GM23338 (cell line): Measurements from ENCODE around the gene USF2. TPM values are rescaled to one million over a fixed set of nuclear protein-coding genes. Genes with fewer than 3 reads are reported as not detected.

Source experiments
- ATAC-seq: fragments of 200-7000 bp; cut with Tn5 transposase; 3 replicates; pipeline ENCODE4 v1.9.1; 2020
- DNase-seq: peaks from one replicate; pipeline ENCODE4 v3.0.0-alpha.2; 2015; ENCODE audit warnings: low spot score
- H2AFZ ChIP-seq: fragments of 200-600 bp; sonication (generic); 2 replicates; pipeline ENCODE4 v1.8.0; 2016; ENCODE audit warnings: antibody characterized with exemption, mild to moderate bottlenecking, moderate library complexity
- H3F3A ChIP-seq: fragments of 200-600 bp; sonication (generic); replicated peaks from 2 replicates; pipeline ENCODE4 v1.8.0; 2017; ENCODE audit warnings: antibody characterized with exemption, mixed run types, low read depth
- H3K27ac ChIP-seq: fragments of 200-600 bp; sonication (generic); 2 replicates; pipeline ENCODE4 v1.6.1; 2016; ENCODE audit warnings: low read depth
- H3K27me3 ChIP-seq: fragments of 200-600 bp; sonication (generic); 2 replicates; pipeline ENCODE4 v1.8.0; 2016; ENCODE audit warnings: mild to moderate bottlenecking, mixed run types, moderate library complexity; ENCODE audit not compliant: insufficient read depth
- H3K36me3 ChIP-seq: fragments of 200-600 bp; sonication (generic); 2 replicates; pipeline ENCODE4 v1.8.0; 2016; ENCODE audit warnings: mild to moderate bottlenecking; ENCODE audit not compliant: insufficient read depth
- H3K4me1 ChIP-seq: fragments of 200-600 bp; sonication (generic); 2 replicates; pipeline ENCODE4 v1.8.0; 2016; ENCODE audit warnings: mild to moderate bottlenecking, moderate library complexity; ENCODE audit not compliant: insufficient read depth
- H3K4me2 ChIP-seq: fragments of 200-600 bp; sonication (generic); 2 replicates; pipeline ENCODE4 v1.7.1; 2017; ENCODE audit warnings: mixed run types
- H3K4me3 ChIP-seq: fragments of 200-600 bp; sonication (generic); 2 replicates; pipeline ENCODE4 v1.6.1; 2016; ENCODE audit warnings: mixed run types
- H3K79me2 ChIP-seq: fragments of 200-600 bp; sonication (generic); replicated peaks from 2 replicates; pipeline ENCODE4 v1.8.0; 2017; ENCODE audit warnings: mild to moderate bottlenecking; ENCODE audit not compliant: insufficient read depth
- H3K9me2 ChIP-seq: fragments of 200-600 bp; sonication (generic); 2 replicates; pipeline ENCODE4 v1.8.0; 2017; ENCODE audit not compliant: insufficient read depth
- H4K20me1 ChIP-seq: fragments of 200-600 bp; sonication (generic); replicated peaks from 2 replicates; pipeline ENCODE4 v1.8.0; 2017; ENCODE audit warnings: mild to moderate bottlenecking; ENCODE audit not compliant: insufficient read depth
- H3K27ac Mint-ChIP-seq: 2 replicates; pipeline ENCODE4 v1.8.0; 2020; ENCODE audit warnings: inconsistent platforms, mild to moderate bottlenecking, moderate library complexity, mixed read lengths
- H3K27me3 Mint-ChIP-seq: 3 replicates; pipeline ENCODE4 v1.8.0; 2022; ENCODE audit warnings: low read depth, mild to moderate bottlenecking, moderate library complexity, mixed read lengths, inconsistent platforms; ENCODE audit not compliant: insufficient read depth, poor library complexity
- H3K36me3 Mint-ChIP-seq: 3 replicates; pipeline ENCODE4 v1.8.0; 2021; ENCODE audit warnings: low read depth, mild to moderate bottlenecking, inconsistent platforms, moderate library complexity, mixed read lengths
- H3K4me1 Mint-ChIP-seq: 3 replicates; pipeline ENCODE4 v1.8.0; 2020; ENCODE audit warnings: mild to moderate bottlenecking, inconsistent platforms, mixed read lengths
- H3K4me3 Mint-ChIP-seq: 3 replicates; pipeline ENCODE4 v1.8.0; 2021; ENCODE audit warnings: moderate library complexity, mild to moderate bottlenecking, inconsistent platforms, mixed read lengths
- H3K9me3 Mint-ChIP-seq: 3 replicates; pipeline ENCODE4 v1.8.0; 2020; ENCODE audit warnings: moderate library complexity, mild to moderate bottlenecking, inconsistent platforms, mixed read lengths
- CREB1 ChIP-seq: fragments of 250-450 bp; sonication (Bioruptor Pico); IDR thresholded peaks from 2 replicates; pipeline ENCODE4 v1.5.0; 2020; ENCODE audit warnings: low read depth, mild to moderate bottlenecking, moderate library complexity
- ETS1 ChIP-seq: IDR thresholded peaks from 2 replicates; pipeline ENCODE4 v1.6.1; 2016; ENCODE audit warnings: antibody characterized with exemption
- EZH2 ChIP-seq: fragments of 200-600 bp; sonication (generic); IDR thresholded peaks from one replicate; pipeline ENCODE4 v1.8.0; 2017; ENCODE audit warnings: antibody characterized with exemption, mild to moderate bottlenecking, low read depth; ENCODE audit not compliant: unreplicated experiment
- EZH2phosphoT487 ChIP-seq: fragments of 200-600 bp; sonication (generic); IDR thresholded peaks from one replicate; pipeline ENCODE4 v1.8.1; 2018; ENCODE audit warnings: antibody characterized with exemption; ENCODE audit not compliant: unreplicated experiment
- JUNB ChIP-seq: IDR thresholded peaks from one replicate; pipeline ENCODE4 v1.6.1; 2016; ENCODE audit warnings: antibody characterized with exemption; ENCODE audit not compliant: unreplicated experiment
- NANOG ChIP-seq: IDR thresholded peaks from 2 replicates; pipeline ENCODE4 v1.6.1; 2016; ENCODE audit warnings: antibody characterized with exemption, borderline replicate concordance
- POLR2AphosphoS5 ChIP-seq: IDR thresholded peaks from 2 replicates; pipeline ENCODE4 v1.6.1; 2016; ENCODE audit warnings: antibody characterized with exemption, low read depth
- STAT1 ChIP-seq: IDR thresholded peaks from one replicate; pipeline ENCODE4 v1.6.1; 2016; ENCODE audit warnings: antibody characterized with exemption; ENCODE audit not compliant: unreplicated experiment
- ZNF114 ChIP-seq: fragments of 250-450 bp; sonication (Bioruptor Pico); IDR thresholded peaks from 2 replicates; pipeline ENCODE4 v1.5.0; 2020; ENCODE audit warnings: mild to moderate bottlenecking, moderate library complexity
- ZNF331 ChIP-seq: fragments of 250-450 bp; sonication (Bioruptor Pico); IDR thresholded peaks from 2 replicates; pipeline ENCODE4 v1.5.0; 2020; ENCODE audit warnings: low read depth, mild to moderate bottlenecking, moderate library complexity
- polyA plus RNA-seq: library from polyadenylated mRNA; unstranded; fragments of >200 nt; fragmentation: Nextera tagmentation; extraction: Ambion mirVana; gene quantifications from 2 replicates; pipeline ENCODE4 v1.2.1, GENCODE V29; 2016
- total RNA-seq: library from RNA; depleted of rRNA; stranded (reverse); fragments of >200 nt; shearing (Covaris generic); gene quantifications from 2 replicates; pipeline ENCODE4 v1.2.3, GENCODE V29; 2014
- TF ChIP-seq, protein P1 (sequence below): IDR thresholded peaks from one replicate; pipeline ENCODE4 v1.6.1; 2018; ENCODE audit warnings: antibody characterized with exemption; ENCODE audit not compliant: unreplicated experiment
- TF ChIP-seq, protein P2 (sequence below): fragments of 250-450 bp; sonication (Bioruptor Pico); IDR thresholded peaks from 2 replicates; pipeline ENCODE4 v1.5.0; 2020; ENCODE audit warnings: mild to moderate bottlenecking, moderate library complexity
- TF ChIP-seq, protein P3 (sequence below), 2 experiments: fragments of 200-600 bp in 1 of 2; sonication (generic) in 1 of 2; conservative IDR thresholded peaks; 2 replicates each; pipeline versions ENCODE4 v1.5.1 to v1.6.1; 2016 to 2017; ENCODE audit warnings: antibody characterized with exemption in 2 of 2, low read depth in 2 of 2, mild to moderate bottlenecking in 2 of 2, moderate library complexity in 1 of 2

The USF2 gene
- total and polyA plus RNA-seq, 2 experiments from 2014 or later = 28.9 to 60.5 TPM

- Histone ChIP-seq H3K4me3 (no peak overlapping the region), H3K27me3 (no peaks in the 10 kb centered on the region), H3K4me2 (no peak overlapping the region), H3K9me2 (no peaks in the 10 kb centered on the region), H3K27ac (no peak overlapping the region), H3F3A (no peaks in the 10 kb centered on the region), H4K20me1 (no peaks in the 10 kb centered on the region), H3K36me3 (no peaks in the 10 kb centered on the region), H2AFZ (no peak overlapping the region), H3K4me1 (no peaks in the 10 kb centered on the region), H3K79me2 (no peaks in the 10 kb centered on the region)
- ATAC-seq (no peak), DNase-seq (no peak)
- Mint-ChIP-seq H3K36me3 (no peaks in the 10 kb centered on the region; the same call in 2 of the 3 replicates), H3K4me3 (no peak overlapping the region), H3K27me3 (peaks cover under 1% of the 10 kb centered on the region), H3K27ac (no peak overlapping the region), H3K4me1 (peaks cover 3% of the 10 kb centered on the region; the same call in 2 of the 3 replicates), H3K9me3 (peaks cover 8% of the 10 kb centered on the region; the same call in 2 of the 3 replicates)
- TF ChIP-seq ZNF331 (CRISPR knock-in tag) = no peak
- TF ChIP-seq EZH2phosphoT487 = no peak
- TF ChIP-seq ETS1 = no peak
- no peak for TF ChIP-seq STAT1
- no peak for TF ChIP-seq EZH2
- no peak for TF ChIP-seq JUNB
- TF ChIP-seq NANOG = no peak
- no peak for TF ChIP-seq CREB1 (CRISPR knock-in tag)
- no peak for TF ChIP-seq POLR2AphosphoS5
- TF ChIP-seq, protein P1, sequence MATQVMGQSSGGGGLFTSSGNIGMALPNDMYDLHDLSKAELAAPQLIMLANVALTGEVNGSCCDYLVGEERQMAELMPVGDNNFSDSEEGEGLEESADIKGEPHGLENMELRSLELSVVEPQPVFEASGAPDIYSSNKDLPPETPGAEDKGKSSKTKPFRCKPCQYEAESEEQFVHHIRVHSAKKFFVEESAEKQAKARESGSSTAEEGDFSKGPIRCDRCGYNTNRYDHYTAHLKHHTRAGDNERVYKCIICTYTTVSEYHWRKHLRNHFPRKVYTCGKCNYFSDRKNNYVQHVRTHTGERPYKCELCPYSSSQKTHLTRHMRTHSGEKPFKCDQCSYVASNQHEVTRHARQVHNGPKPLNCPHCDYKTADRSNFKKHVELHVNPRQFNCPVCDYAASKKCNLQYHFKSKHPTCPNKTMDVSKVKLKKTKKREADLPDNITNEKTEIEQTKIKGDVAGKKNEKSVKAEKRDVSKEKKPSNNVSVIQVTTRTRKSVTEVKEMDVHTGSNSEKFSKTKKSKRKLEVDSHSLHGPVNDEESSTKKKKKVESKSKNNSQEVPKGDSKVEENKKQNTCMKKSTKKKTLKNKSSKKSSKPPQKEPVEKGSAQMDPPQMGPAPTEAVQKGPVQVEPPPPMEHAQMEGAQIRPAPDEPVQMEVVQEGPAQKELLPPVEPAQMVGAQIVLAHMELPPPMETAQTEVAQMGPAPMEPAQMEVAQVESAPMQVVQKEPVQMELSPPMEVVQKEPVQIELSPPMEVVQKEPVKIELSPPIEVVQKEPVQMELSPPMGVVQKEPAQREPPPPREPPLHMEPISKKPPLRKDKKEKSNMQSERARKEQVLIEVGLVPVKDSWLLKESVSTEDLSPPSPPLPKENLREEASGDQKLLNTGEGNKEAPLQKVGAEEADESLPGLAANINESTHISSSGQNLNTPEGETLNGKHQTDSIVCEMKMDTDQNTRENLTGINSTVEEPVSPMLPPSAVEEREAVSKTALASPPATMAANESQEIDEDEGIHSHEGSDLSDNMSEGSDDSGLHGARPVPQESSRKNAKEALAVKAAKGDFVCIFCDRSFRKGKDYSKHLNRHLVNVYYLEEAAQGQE = no peak
- TF ChIP-seq ZNF114 (CRISPR knock-in tag) = no peak
- TF ChIP-seq, protein P2, sequence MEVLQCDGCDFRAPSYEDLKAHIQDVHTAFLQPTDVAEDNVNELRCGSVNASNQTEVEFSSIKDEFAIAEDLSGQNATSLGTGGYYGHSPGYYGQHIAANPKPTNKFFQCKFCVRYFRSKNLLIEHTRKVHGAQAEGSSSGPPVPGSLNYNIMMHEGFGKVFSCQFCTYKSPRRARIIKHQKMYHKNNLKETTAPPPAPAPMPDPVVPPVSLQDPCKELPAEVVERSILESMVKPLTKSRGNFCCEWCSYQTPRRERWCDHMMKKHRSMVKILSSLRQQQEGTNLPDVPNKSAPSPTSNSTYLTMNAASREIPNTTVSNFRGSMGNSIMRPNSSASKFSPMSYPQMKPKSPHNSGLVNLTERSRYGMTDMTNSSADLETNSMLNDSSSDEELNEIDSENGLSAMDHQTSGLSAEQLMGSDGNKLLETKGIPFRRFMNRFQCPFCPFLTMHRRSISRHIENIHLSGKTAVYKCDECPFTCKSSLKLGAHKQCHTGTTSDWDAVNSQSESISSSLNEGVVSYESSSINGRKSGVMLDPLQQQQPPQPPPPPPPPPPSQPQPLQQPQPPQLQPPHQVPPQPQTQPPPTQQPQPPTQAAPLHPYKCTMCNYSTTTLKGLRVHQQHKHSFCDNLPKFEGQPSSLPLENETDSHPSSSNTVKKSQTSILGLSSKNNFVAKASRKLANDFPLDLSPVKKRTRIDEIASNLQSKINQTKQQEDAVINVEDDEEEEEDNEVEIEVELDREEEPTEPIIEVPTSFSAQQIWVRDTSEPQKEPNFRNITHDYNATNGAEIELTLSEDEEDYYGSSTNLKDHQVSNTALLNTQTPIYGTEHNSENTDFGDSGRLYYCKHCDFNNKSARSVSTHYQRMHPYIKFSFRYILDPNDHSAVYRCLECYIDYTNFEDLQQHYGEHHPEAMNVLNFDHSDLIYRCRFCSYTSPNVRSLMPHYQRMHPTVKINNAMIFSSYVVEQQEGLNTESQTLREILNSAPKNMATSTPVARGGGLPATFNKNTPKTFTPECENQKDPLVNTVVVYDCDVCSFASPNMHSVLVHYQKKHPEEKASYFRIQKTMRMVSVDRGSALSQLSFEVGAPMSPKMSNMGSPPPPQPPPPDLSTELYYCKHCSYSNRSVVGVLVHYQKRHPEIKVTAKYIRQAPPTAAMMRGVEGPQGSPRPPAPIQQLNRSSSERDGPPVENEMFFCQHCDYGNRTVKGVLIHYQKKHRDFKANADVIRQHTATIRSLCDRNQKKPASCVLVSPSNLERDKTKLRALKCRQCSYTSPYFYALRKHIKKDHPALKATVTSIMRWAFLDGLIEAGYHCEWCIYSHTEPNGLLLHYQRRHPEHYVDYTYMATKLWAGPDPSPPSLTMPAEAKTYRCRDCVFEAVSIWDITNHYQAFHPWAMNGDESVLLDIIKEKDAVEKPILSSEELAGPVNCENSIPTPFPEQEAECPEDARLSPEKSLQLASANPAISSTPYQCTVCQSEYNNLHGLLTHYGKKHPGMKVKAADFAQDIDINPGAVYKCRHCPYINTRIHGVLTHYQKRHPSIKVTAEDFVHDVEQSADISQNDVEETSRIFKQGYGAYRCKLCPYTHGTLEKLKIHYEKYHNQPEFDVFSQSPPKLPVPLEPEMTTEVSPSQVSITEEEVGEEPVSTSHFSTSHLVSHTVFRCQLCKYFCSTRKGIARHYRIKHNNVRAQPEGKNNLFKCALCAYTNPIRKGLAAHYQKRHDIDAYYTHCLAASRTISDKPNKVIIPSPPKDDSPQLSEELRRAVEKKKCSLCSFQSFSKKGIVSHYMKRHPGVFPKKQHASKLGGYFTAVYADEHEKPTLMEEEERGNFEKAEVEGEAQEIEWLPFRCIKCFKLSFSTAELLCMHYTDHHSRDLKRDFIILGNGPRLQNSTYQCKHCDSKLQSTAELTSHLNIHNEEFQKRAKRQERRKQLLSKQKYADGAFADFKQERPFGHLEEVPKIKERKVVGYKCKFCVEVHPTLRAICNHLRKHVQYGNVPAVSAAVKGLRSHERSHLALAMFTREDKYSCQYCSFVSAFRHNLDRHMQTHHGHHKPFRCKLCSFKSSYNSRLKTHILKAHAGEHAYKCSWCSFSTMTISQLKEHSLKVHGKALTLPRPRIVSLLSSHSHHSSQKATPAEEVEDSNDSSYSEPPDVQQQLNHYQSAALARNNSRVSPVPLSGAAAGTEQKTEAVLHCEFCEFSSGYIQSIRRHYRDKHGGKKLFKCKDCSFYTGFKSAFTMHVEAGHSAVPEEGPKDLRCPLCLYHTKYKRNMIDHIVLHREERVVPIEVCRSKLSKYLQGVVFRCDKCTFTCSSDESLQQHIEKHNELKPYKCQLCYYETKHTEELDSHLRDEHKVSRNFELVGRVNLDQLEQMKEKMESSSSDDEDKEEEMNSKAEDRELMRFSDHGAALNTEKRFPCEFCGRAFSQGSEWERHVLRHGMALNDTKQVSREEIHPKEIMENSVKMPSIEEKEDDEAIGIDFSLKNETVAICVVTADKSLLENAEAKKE = no peak
- TF ChIP-seq, protein P3, sequence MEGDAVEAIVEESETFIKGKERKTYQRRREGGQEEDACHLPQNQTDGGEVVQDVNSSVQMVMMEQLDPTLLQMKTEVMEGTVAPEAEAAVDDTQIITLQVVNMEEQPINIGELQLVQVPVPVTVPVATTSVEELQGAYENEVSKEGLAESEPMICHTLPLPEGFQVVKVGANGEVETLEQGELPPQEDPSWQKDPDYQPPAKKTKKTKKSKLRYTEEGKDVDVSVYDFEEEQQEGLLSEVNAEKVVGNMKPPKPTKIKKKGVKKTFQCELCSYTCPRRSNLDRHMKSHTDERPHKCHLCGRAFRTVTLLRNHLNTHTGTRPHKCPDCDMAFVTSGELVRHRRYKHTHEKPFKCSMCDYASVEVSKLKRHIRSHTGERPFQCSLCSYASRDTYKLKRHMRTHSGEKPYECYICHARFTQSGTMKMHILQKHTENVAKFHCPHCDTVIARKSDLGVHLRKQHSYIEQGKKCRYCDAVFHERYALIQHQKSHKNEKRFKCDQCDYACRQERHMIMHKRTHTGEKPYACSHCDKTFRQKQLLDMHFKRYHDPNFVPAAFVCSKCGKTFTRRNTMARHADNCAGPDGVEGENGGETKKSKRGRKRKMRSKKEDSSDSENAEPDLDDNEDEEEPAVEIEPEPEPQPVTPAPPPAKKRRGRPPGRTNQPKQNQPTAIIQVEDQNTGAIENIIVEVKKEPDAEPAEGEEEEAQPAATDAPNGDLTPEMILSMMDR (conservative IDR thresholded peaks at IDR 0.05; ENCODE audit: low read depth in 2 of 2) = no peak
Observed at GRCh38 chr19:35232912-35233311, 35.9 kb upstream of the USF2 start.
